ENCODE results near the gene CFC1B. TPM values are rescaled to one million over a fixed set of nuclear protein-coding genes. Genes with fewer than 3 reads are reported as not detected.
"Not testable (repeated sequence)": the region's sequence is repeated elsewhere in the genome, so short reads cannot be mapped to it uniquely, and the experiment has no call there.

CFC1B gene
- total RNA-seq, result not detected
- long read RNA-seq, result 0 reads

DNA sequence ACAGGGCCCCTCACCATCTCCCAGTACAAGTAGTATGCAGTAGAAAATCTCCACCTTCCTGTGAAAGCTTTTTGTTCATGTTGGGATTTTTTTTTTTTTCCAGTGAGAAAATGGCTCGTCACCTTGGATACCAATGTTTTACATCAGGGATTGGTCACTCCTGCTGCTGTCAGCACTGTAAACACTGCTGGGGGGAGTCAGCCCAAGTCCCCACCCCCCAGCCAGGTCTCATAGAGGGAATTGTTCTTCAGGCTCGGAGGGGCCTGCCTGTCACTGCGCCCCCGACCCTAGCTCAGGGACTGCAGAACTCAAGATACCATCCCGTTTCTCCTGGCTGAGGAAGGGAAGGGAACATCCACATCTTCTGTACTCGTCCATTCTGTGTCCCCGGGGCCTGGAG, at the start of gene CFC1B:
TSS of gene CFC1B (plus strand) at position 231 of the 400 bp plus-strand sequence. CDS start 263 bp downstream, outside the sequence.
- DNase-seq; ATAC-seq; intact Hi-C loops (cut with DNase I): not testable (repeated sequence)

DNA sequence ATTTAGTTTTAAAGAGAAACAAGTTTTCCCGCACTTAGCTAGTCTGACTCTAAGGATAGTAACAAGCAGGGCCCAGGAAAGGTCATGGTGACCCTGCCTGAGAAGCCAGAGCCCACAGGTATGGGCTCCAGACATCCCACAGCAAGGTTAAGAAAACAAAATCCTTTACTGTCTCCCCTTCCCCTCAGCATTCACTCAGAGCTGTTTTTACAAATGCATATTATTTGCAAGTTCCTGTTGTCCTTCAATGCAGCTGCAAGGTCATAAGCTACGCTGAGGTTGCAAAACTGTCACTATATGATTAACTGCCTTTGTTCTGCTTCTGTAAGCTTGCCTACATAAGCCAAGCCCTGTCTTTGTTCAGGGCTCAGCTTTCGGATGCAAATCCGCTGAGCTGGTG, 29.9 kb upstream of the CFC1B start:
- intact Hi-C loops (cut with DNase I); DNase-seq; ATAC-seq: not testable (repeated sequence)

DNA sequence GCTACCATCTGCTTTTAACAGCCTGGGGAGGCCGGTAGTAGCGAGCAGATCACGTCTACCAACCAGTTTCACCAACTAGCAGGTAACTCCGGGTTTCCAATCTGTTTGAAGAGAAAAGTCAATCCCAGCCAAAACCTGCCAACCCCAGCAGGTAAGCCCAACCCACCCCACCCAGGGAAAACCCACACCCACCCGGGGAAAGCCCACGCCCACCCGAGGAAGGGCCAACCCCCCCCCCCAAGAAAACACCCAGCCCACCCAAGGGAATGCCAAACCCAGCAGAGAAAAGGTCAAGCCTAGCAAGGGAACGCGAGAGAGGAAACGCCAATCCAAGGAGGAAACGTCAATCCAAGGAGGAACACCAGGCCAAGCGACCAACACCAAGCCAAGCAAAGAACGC, 11.8 kb upstream of the CFC1B start, which contains the start of gene POTEI:
TSS of gene POTEI (minus strand) at position 101 of the 400 bp plus-strand sequence. CDS start at position 8, 93 bp downstream.
- DNase-seq; intact Hi-C loops (cut with DNase I); ATAC-seq: not testable (repeated sequence)

DNA sequence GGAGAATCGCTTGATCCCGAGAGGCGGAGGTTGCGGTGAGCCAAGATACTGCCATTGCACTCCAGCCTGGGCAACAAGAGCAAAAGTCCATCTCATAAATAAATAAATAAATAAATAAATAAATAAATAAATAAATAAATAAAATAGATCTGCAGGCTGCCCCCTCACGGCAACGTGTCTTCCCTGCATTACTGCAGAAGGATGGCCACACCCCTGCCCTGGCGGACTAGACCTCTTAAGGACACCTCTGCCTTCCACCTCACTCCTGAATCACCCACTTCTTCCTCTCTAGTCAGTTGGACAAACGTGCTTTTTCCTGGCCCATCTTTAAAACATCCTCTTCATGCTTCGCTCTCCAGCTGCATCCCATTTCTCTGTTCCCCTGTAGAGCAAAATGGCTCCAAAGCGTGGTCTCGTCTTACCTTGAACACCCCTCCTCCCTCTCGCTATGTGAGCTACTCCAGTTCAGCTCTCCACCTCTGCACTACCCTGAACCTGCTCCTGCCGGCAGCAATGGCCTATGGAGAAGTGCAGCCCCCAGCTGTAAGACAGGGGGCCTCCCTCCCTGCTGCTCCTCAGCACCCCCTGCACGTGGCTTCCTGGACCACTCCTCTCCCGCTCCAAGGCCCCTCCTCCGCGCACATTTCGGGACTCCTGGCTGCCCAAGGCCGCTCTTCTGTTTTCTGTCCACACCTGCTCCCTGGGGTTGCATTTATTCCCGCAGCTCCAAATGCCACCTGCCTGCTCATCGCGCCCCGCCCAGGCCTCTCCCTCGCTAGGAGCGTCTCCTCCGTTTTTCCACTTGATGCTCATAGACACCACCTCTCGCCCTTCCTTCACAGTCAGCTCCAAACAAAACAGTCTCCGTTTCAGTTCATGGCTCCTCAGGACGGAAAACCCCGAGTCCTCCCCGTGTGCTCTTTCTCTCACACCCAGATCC, 9.9 kb upstream of the CFC1B start:
- intact Hi-C loops (cut with DNase I); ATAC-seq: not testable (repeated sequence)

DNA sequence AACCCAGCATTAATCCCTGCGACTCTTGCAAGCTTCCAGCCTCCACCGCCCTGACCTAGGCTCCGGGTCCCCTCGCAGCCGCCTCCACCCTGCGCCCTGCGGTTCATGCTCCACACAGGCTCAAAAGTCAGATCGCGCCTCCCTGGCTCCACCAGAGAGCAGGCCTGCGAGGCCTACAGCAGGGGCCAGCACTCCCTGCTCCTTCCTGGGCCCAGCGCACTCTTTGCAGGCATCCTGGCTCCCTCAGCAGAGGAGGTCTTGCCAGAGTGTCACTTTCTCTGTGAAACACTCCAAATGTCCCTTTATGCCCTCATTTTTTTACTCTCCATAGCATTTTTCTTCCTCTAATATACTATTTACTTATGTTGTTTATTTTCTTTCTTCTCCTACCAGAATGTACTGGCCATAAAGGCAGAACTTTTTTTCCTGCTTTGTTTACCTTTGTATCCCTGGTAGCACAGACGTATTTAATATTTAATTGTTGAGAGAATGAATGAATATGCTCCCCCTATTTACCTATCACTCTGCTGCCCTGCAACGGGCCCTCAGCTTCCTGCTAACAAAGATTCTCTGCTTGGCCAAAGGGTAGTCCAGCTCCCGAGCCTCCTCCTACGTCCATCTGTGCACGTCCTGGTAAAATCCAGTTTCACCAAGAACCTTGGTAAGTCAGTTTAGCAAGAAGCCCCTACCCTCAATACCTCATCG, 9.1 kb upstream of the CFC1B start:
- intact Hi-C loops (cut with DNase I); DNase-seq; ATAC-seq: not testable (repeated sequence)

More for the DNA sequence above, 9.9 kb upstream of the CFC1B start:
- not testable (repeated sequence) for DNase-seq

DNA sequence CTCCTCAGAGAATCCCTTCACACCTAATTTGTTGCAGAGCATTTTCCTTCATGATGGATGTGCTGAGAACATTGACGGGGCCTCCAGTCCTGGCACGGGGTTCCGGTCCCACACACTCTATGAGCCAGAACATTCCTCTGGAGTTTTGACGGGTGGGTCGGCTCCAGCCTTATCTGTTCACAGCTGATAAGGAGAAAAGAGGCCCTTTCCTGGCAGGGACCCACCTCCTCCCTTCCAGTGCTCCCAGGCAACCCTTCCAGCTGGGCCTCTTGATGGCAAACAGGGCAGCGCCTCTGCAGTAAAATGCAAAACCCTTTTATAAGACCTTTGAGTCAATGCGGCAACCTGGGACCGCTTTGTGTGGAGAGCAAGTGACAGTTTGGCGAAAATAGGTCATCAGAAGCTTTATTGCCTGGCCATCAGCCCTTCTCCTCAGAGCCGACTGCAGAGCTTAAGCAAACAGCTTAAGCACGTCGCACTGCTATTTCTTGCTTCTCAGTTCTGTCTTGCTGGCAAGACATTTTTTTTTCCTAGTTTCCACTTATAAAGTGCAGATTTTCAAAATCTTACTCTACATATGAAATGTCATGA, 2.4 kb upstream of the CFC1B start:
- ATAC-seq, result peak; percentile 95 to 96
- intact Hi-C loops (cut with DNase I); DNase-seq: not testable (repeated sequence)

DNA sequence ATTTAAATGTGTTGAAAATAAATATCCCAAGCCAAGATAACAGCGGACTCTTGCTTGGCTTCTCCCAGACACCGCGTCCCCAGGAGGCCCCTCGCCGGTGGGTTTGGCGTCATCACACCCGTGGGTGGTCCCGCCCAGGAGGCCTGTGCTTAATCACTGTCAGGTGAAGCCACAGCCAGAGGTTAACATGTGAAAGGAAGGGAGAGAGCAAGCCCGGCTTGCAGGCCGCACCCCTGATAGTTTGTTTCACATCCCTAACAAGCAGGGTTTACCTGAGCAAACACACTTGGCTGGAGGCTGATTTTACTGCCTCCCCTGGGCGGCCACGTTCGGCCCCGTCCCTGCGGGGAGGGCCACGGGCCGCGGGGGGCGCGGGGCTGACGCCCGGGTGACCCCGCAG, 1.4 kb downstream of the CFC1B start:
- DNase-seq; intact Hi-C loops (cut with DNase I): not testable (repeated sequence)
- peak; percentile 53 to 58 for ATAC-seq

DNA sequence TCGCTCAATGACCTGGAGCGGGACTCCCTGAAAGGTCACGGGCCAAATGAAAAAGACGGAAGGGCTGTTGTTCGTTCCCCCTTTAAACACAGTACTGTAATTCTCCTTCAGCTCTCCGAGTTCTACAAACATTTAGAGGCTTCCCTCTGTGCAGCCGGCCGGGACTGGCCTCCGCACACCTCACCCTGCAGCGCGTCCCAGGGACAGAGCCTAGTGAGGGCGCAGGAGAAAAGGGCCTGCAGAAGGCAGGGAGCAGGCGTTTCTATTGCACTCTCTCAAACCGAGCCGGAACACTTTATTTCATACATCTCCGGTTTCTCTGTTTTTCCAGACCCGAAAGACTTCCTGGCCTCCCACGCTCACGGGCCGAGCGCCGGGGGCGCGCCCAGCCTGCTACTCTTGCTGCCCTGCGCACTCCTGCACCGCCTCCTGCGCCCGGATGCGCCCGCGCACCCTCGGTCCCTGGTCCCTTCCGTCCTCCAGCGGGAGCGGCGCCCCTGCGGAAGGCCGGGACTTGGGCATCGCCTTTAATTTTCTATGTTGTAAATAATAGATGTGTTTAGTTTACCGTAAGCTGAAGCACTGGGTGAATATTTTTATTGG, 6.4 kb downstream of the CFC1B start:
- intact Hi-C loops (cut with DNase I); DNase-seq: not testable (repeated sequence)
- peak; percentile 45 to 56 for ATAC-seq

DNA sequence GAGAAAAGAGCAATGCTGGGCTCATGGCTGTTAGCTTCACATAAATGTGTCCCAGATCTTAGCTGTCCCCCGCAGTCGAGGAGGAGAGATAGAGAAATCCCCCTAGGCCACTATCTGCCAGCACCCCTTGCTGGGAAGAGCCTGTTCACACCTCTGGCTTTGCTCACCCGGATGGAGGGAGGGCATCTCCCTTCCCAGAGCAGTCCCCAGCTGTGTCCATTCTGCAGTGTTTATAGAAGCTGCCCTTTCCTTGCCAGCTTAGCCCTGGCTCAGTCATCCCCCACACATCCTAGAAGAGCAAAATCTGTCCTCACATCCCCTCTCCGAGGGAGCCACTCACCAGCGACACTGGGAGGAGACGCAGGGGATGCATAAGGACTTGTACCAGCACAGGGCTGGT, 8.5 kb downstream of the CFC1B start:
- intact Hi-C loops (cut with DNase I); DNase-seq: not testable (repeated sequence)
- peak; percentile 74 to 83 for ATAC-seq

DNA sequence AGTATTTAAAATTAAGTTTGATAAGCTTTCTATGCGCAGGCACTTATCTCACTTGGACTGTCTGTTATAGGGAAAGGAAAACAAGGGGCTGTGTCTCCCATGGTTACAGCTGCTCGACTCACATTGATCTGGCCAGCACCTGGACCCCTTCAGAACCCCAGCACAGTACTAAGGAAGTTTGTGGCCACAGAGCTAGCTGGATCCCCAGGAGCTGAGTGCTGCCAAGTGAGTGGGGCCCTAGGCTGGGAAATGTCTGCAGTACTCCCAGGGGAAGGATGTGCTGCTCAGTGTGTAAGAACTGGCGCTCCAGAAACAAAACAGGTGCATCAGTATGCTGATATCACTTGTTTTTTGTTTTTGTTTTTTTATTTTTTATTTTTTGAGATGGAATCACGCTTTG, 9.2 kb downstream of the CFC1B start:
- intact Hi-C loops (cut with DNase I); DNase-seq: not testable (repeated sequence)
- peak in 1 of 2 donors; percentile 35 for ATAC-seq

DNA sequence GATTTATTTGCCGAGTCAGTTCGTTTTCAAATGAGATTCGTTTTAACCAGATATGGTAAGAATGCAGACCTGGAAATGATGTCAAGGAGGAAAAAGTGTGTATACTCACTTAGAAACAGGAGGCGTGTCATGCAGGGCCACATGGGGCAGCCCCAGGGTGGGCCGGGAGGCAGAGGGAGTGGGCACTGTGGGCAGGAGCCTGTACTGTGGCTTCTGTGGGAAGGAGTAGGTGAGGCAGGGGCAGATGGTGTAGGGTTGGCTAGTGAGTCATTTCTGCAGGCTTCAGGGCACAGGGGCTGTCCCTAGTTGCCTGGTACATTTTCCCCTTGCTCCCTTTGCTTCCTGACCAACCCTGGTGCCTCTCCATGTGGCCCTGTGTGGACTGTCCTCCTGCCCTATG, 10.2 kb downstream of the CFC1B start:
- intact Hi-C loops (cut with DNase I); DNase-seq: not testable (repeated sequence)
- peak in 1 of 2 donors; percentile 47 for ATAC-seq

DNA sequence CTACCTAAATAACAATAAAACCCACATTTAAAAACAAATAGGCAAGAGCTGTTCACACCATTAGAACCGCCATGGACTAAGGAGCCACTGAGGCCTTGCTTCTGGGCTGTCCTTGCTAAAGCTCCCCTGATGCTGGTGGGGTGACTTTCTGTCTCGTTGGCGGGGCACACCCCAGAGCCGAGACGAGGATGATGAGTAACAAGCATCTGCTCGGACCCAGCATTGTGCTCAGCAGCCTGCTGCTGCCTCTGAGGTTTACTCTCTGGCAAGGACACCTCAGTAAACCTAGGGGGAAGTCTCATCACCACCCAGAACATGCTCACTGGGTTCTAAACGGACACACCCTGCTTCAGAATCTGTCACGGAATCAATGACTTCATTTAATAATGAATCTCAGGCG, 10.7 kb downstream of the CFC1B start:
- DNase-seq; intact Hi-C loops (cut with DNase I); ATAC-seq: not testable (repeated sequence)

DNA sequence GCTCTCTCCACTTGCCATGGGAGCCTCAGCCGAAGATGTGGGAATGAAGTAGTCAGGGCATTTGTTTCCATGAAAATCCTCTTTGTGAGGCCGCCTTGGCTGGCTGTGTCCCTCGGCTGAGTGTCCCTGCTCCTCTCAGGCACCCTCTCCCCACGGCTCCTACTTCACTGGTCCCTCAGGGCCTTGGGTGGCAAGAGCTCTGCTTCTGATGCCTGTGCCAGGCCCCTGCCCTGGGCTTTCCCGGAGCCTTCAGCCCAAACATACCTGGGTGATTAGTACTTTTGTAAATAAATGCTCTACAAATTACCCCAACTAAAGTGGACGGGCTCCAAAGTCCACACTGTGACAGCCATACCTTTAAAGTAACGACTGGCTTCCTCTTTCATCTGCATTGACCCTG, 15.6 kb downstream of the CFC1B start:
- ATAC-seq; DNase-seq; intact Hi-C loops (cut with DNase I): not testable (repeated sequence)

DNA sequence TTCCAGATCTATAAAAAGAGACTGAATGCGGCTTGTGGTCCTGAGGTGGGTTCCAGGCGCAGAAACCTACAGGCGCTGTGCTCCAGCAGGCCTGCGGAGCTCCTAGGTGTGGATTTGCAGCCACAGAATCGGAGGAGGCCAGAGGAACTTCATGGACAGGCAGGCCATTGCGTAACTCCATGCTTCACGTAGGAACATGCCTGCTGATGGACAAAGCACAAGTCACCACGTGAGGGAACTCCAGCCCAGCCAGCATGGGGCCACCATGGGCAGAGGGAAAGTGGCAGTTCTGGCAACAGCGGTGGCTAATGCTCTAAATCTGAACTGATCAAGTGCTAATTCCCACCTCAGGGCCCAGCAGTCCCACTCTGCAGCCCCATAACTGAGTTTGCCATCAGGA, 17.2 kb downstream of the CFC1B start:
- DNase-seq; ATAC-seq; intact Hi-C loops (cut with DNase I): not testable (repeated sequence)

DNA sequence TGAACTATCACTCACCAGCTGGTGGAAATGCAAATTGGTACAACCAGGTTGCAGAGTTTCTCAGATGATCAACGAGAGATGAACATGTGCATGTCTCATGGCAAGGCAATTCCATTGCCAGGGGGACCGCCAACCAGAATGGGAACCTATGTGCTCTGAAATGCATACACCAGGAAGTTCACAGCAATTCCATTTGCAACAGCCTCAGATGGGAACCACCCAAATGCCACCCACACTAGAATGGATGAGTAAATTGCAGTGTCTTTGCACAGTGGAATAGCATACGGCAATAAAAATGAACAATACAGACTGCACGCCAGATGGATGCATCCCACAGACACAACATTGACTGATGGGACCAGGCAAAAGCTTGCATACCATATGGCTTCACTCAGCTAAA, 21.8 kb downstream of the CFC1B start:
- DNase-seq; intact Hi-C loops (cut with DNase I); ATAC-seq: not testable (repeated sequence)

DNA sequence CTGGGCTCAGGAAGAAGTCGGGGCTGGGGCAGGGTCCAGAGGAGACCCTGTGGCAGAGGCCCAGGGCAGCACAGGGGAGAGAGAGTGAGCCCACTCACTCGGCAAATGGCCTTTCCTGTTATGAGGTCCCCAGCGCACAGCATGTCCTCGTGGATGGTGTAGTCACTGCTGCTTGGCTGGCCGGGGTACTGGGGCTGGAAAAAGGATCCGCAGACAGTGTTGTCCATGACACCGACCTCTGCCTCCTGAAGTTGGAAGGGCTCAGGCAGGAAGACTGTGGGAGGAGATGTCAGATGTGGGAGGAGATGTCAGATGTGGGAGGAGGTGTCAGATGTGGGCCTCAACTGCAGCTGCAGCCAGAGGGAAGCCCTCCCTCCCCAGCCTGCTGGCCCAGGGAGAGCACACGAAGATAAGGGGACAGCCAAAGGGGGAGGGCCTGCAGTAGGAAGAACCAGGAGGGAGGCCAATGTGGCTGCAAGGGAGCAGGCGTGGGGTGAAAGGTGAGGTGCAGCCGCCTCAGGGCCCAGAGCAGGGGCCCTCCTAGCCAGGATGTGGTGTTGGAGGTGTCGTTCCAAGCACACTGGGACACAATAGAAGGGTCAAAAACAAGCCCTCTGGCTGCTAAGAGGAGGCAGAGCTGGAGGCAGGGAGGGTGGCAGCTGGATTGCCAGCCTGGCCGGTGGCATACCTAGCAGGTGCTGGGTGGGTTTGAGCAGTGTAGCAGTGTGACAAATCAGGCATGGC, 22.9 kb downstream of the CFC1B start:
- intact Hi-C loops (cut with DNase I), result not testable (repeated sequence)
- ATAC-seq, result peak; percentile 86 to 89

DNA sequence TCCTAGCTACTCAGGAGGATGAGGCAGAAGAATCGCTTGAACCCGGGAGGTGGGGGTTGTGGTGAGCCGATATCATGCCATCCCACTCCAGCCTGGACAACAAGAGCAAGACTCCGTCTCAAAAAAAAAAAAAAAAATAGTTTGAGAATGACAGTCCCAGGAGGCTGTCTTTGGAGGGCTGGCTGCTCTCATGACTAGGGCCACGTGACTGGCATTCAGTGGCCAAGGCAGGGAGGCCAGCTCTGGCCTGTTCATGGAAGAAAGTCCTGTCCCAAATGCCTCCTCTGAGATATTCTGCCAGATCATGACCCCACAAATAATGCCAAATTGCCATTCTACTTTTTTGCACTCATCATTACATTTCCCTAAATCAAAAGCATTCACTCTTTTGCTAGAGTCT, 24.0 kb downstream of the CFC1B start:
- ATAC-seq, result peak in 1 of 2 donors; percentile 63
- intact Hi-C loops (cut with DNase I); DNase-seq: not testable (repeated sequence)

More for the DNA sequence above, 22.9 kb downstream of the CFC1B start:
- DNase-seq, result not testable (repeated sequence)

DNA sequence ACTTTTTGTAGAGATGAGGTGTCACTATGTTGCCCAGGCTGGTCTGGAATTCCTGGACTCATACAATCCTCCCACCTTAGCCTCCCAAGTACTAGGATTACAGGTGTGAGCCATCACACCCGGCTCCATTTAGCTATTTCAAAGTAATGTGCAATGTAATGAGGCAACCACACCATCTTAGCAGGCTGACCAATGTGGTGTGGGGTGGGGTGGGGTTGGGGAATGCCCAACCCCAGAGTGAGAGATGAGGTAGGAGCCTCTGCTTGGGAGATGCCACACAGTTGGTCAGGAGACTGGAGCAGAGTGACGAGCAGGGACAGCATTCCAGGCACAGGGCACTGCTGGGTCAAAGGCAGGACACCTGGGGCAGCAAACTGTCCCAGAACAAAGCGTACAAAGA, 27.4 kb downstream of the CFC1B start:
- intact Hi-C loops (cut with DNase I); ATAC-seq; DNase-seq: not testable (repeated sequence)
